ENCODE results near the gene PDE4A. TPM values are rescaled to one million over a fixed set of nuclear protein-coding genes. Genes with fewer than 3 reads are reported as not detected.
"Not testable (repeated sequence)": the region's sequence is repeated elsewhere in the genome, so short reads cannot be mapped to it uniquely, and the experiment has no call there.

The PDE4A gene
- total RNA-seq, 4 donors from 2014 or later, result 0.87 to 7.1 (median 2.3) TPM

DNA sequence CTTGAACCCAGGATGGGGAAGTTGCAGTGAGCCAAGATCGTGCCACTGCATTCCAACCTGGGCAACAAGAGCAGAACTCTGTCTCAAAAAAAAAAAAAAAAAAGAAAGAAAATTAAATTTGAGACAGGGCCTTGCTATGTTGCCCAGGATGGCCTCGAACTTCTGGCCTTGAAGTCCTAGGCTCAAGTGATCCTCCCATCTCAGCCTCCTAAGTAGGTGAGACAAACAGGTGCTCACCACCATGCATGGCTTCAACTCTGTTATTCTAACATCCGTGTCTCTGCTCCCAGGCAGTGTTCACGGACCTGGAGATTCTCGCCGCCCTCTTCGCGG lies 40.3 kb downstream of the PDE4A start:
- intact Hi-C loops (cut with DNase I), result no loop called here
- Histone ChIP-seq H3K36me3 (peaks cover 0 to 27% (median 0%) of the 10 kb centered on the region in 3 donors), H3K4me1 (peaks cover 0 to 14% (median 7%) of the 10 kb centered on the region in 3 donors), H3K27ac (no peak overlapping the region), H3K27me3 (no peaks in the 10 kb centered on the region), H3K9me3 (no peaks in the 10 kb centered on the region), H3K4me3 (peak overlapping the region in 1 of 4 donors; percentile 46)
- DNase-seq, result no peak
- WGBS, 2 donors, result 45 to 58% methylated on average over 6 to 8 of the region's 8 CpGs
- TF ChIP-seq, protein P1, sequence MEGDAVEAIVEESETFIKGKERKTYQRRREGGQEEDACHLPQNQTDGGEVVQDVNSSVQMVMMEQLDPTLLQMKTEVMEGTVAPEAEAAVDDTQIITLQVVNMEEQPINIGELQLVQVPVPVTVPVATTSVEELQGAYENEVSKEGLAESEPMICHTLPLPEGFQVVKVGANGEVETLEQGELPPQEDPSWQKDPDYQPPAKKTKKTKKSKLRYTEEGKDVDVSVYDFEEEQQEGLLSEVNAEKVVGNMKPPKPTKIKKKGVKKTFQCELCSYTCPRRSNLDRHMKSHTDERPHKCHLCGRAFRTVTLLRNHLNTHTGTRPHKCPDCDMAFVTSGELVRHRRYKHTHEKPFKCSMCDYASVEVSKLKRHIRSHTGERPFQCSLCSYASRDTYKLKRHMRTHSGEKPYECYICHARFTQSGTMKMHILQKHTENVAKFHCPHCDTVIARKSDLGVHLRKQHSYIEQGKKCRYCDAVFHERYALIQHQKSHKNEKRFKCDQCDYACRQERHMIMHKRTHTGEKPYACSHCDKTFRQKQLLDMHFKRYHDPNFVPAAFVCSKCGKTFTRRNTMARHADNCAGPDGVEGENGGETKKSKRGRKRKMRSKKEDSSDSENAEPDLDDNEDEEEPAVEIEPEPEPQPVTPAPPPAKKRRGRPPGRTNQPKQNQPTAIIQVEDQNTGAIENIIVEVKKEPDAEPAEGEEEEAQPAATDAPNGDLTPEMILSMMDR (IDR thresholded peaks at IDR 0.05), result no peak
- no peak for TF ChIP-seq POLR2A (IDR thresholded peaks at IDR 0.05)

DNA sequence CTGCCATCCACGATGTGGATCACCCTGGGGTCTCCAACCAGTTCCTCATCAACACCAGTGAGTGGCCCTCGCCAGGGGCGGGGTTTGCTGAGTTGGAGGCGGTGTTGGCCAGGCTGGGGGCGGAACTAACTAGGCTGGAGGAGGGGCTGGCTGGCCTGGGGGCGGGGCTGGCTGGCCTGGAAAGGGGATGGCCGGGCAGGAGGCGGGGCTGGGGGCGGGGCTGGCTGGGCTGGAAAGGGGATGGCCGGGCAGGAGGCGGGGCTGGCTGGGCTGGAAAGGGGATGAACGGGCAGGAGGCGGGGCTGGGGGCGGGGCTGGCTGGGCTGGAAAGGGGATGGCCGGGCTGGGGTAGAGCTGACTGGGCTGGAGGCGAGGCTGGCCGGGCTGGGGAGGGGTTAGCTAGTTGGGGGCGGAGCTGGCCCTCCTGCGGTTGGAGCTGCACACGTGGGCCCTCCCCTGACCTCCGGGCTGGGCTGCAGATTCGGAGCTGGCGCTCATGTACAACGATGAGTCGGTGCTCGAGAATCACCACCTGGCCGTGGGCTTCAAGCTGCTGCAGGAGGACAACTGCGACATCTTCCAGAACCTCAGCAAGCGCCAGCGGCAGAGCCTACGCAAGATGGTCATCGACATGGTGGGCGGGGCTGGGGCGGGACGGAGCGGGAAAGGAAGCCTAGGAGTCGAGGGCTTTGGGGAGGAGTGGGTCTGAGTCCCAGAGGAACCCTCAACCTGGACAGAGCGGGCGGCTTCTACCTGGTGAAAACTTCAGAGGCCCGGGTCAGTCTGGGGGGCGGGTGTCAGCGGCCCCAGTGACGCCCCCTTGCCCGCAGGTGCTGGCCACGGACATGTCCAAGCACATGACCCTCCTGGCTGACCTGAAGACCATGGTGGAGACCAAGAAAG lies 41.0 kb downstream of the PDE4A start:
- 4 to 7% methylated on average over 3 to 15 of the region's 45 CpGs for WGBS, 2 donors

DNA sequence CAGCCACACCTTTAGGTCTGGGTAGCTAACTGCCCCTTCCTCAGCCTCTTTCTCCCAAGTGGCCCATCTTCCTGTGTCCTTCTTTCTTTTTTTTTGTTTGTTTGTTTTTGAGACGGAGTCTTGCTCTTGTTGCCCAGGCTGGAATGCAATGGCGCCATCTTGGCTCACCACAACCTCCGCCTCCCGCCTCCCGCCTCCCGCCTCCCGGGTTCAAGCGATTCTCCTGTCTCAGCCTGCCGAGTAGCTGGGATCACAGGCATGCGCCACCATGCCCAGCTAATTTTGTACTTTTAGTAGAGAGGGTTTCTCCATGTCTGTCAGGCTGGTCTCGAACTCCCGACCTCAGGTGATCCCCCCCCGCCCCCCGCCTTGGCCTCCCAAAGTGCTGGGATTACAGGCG lies 41.7 kb downstream of the PDE4A start:
- intact Hi-C loops (cut with DNase I); H3K9me3 ChIP-seq; H3K27me3 ChIP-seq; H3K4me3 ChIP-seq; DNase-seq; H3K27ac ChIP-seq: not testable (repeated sequence)
- Histone ChIP-seq H3K36me3 (peaks cover 0 to 40% (median 6%) of the 10 kb centered on the region in 3 donors), H3K4me1 (peaks cover 0 to 14% (median 7%) of the 10 kb centered on the region in 3 donors)
- 68 to 77% methylated on average over 13 to 15 of the region's 15 CpGs for WGBS, 2 donors

More for the DNA sequence above, 41.0 kb downstream of the PDE4A start:
- Histone ChIP-seq H3K4me3 (peak overlapping the region; percentile 21 to 62 (median 40)), H3K27ac (peak overlapping the region in 1 of 4 donors; percentile 9), H3K4me1 (peaks cover 0 to 14% (median 7%) of the 10 kb centered on the region in 3 donors), H3K9me3 (no peaks in the 10 kb centered on the region), H3K27me3 (no peaks in the 10 kb centered on the region), H3K36me3 (peaks cover 0 to 33% (median 0%) of the 10 kb centered on the region in 3 donors)
- TF ChIP-seq, protein P1 (IDR thresholded peaks at IDR 0.05), result no peak
- TF ChIP-seq POLR2A (IDR thresholded peaks at IDR 0.05), result no peak
- DNase-seq, result peak; percentile 79
- intact Hi-C loops (cut with DNase I), result no loop called here

DNA sequence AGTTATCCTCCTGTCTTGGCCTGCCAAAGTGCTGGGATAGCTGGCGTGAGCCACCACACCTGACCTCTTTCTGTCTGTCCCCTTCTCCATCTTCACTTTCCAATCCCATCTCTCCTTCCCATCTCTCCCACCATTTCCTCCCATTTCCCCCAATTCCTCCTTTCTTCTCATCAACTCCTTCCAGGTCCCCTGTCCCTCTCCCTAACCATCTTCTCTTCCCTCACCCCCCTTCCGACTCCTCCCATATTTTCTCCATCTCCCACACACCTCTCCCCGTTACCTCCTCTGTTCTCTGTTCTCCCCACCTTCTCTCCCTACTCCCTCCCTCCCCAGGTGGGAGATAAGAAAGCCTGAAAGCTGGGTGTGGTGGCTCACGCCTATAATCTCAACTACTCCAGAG lies 42.2 kb downstream of the PDE4A start:
- WGBS, 2 donors, result 82% methylated on average over 4 of the region's 4 CpGs

DNA sequence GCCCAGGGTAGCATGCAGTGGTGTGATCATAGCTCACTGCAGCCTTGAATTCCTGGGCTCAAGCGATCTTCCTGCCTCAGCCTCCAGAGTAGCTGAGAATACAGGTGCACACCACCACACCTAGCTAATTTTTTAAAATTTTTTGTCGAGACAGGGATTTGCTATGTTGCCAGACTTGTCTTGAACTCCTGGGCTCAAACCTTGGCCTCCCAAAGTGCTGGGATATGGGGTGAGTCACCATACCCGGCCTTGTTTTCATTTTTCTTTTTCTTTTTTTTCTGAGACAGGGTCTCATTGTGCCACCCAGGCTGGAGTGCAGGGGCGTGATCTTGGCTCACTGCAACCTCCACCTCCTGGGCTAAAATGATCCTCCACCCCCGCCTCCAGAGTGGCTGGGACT lies 44.1 kb downstream of the PDE4A start:
- WGBS, 2 donors, result 61 to 70% methylated on average over 4 to 5 of the region's 5 CpGs

More for the DNA sequence above, 42.2 kb downstream of the PDE4A start:
- H3K4me1 ChIP-seq, result peaks cover 0 to 14% (median 7%) of the 10 kb centered on the region in 3 donors
- no peak for DNase-seq
- no peak overlapping the region for H3K27ac ChIP-seq
- TF ChIP-seq, protein P1 (IDR thresholded peaks at IDR 0.05), result no peak
- TF ChIP-seq POLR2A (IDR thresholded peaks at IDR 0.05), result no peak
- H3K9me3 ChIP-seq, result no peaks in the 10 kb centered on the region
- H3K36me3 ChIP-seq, result peaks cover 0 to 45% (median 11%) of the 10 kb centered on the region in 3 donors
- no peaks in the 10 kb centered on the region for H3K27me3 ChIP-seq
- no peak overlapping the region for H3K4me3 ChIP-seq
- intact Hi-C loops (cut with DNase I), result no loop called here

More for the DNA sequence above, 44.1 kb downstream of the PDE4A start:
- intact Hi-C loops (cut with DNase I), result no loop called here
- DNase-seq, result no peak
- TF ChIP-seq, protein P1 (IDR thresholded peaks at IDR 0.05), result no peak
- no peak for TF ChIP-seq POLR2A (IDR thresholded peaks at IDR 0.05)
- Histone ChIP-seq H3K9me3 (no peaks in the 10 kb centered on the region), H3K36me3 (peaks cover 0 to 45% (median 11%) of the 10 kb centered on the region in 3 donors), H3K4me3 (no peak overlapping the region), H3K4me1 (peaks cover 0 to 14% (median 7%) of the 10 kb centered on the region in 3 donors), H3K27ac (no peak overlapping the region), H3K27me3 (no peaks in the 10 kb centered on the region)
